ENCODE results near the gene PSMB4. TPM values are rescaled to one million over a fixed set of nuclear protein-coding genes. Genes with fewer than 3 reads are reported as not detected.
"Not testable (repeated sequence)": the region's sequence is repeated elsewhere in the genome, so short reads cannot be mapped to it uniquely, and the experiment has no call there.

The PSMB4 gene
- total RNA-seq, 4 donors from 2014 or later, result 259 to 324 (median 291) TPM

- H3K4me3 ChIP-seq, result no peak overlapping the region
- H3K9me3 ChIP-seq, result no peaks in the 10 kb centered on the region
- H3K4me1 ChIP-seq, result peaks cover 23 to 28% of the 10 kb centered on the region in 2 donors
- DNase-seq (no peak), ATAC-seq (peak in 1 of 2 donors; percentile 38)
- in situ Hi-C loops (cut with MboI; ENCODE audit: low sequenced_read_pairs in 4 of 4) (loop anchor here in 3 of 4 donors (25.0 kb wide), 2 partner anchors 100 to 300 kb away; partner anchors contain the start of gene TUFT1 (in 1 of the 3)), intact Hi-C loops (cut with DNase I; ENCODE audit: low total_unique reads) (no loop called here)
- no peaks in the 10 kb centered on the region for H3K36me3 ChIP-seq
- peak overlapping the region in 1 of 4 donors; percentile 20 for H3K27ac ChIP-seq
- TF ChIP-seq CTCF (IDR thresholded peaks at IDR 0.05 in 4 of 5, conservative IDR thresholded peaks at IDR 0.05 in 1 of 5), result no peak
- no peak for TF ChIP-seq POLR2A (IDR thresholded peaks at IDR 0.05)
- H3K27me3 ChIP-seq, result no peaks in the 10 kb centered on the region
Measured at GRCh38 chr1:151436985-151437384, 37.6 kb downstream of the PSMB4 start.

- H3K9me3 ChIP-seq; H3K4me3 ChIP-seq; intact Hi-C loops (cut with DNase I; ENCODE audit: low total_unique reads); H3K36me3 ChIP-seq; DNase-seq; H3K27me3 ChIP-seq: not testable (repeated sequence)
- in situ Hi-C loops (cut with MboI; ENCODE audit: low sequenced_read_pairs in 4 of 4), result loop anchor here in 3 of 4 donors (25.0 kb wide), 2 partner anchors 100 to 300 kb away; partner anchors contain the start of gene TUFT1 (in 1 of the 3)
- Histone ChIP-seq H3K4me1 (peaks cover 23 to 28% of the 10 kb centered on the region in 2 donors), H3K27ac (peak overlapping the region in 2 of 4 donors; percentile 8 to 20)
- ATAC-seq, result peak in 1 of 2 donors; percentile 32
Measured at GRCh38 chr1:151437396-151437795, 38.0 kb downstream of the PSMB4 start.

GRCh38 chr1:151443846-151444782 lies 44.7 kb downstream of the PSMB4 start:
- intact Hi-C loops (cut with DNase I; ENCODE audit: low total_unique reads) (loop anchor here (1.0 to 5.0 kb wide), 5 partner anchors 68 to 393 kb away; partner anchors contain the start of genes CGN and TUFT1), in situ Hi-C loops (cut with MboI; ENCODE audit: low sequenced_read_pairs in 4 of 4) (loop anchor here (10.0 to 25.0 kb wide), 3 partner anchors 93 to 293 kb away; partner anchors contain the start of gene TUFT1 (in 1 of the 4))
- no peak overlapping the region for H3K4me3 ChIP-seq
- TF ChIP-seq CTCF (IDR thresholded peaks at IDR 0.05 in 4 of 5, conservative IDR thresholded peaks at IDR 0.05 in 1 of 5) (peak; percentile 45 to 79 (median 57)), POLR2A (IDR thresholded peaks at IDR 0.05) (no peak)
- DNase-seq, result peak; percentile 18 to 56
- peak overlapping the region; percentile 19 to 63 (median 46) for H3K27ac ChIP-seq
- H3K27me3 ChIP-seq, result no peaks in the 10 kb centered on the region
- H3K36me3 ChIP-seq, result no peaks in the 10 kb centered on the region
- H3K4me1 ChIP-seq, result peaks cover 33 to 56% of the 10 kb centered on the region in 2 donors
- H3K9me3 ChIP-seq, result no peaks in the 10 kb centered on the region
- ATAC-seq, result peak; percentile 89 to 94

GRCh38 chr1:151444783-151445177 lies 45.4 kb downstream of the PSMB4 start:
- Histone ChIP-seq H3K9me3 (no peaks in the 10 kb centered on the region), H3K4me1 (peaks cover 27 to 50% of the 10 kb centered on the region in 2 donors), H3K36me3 (no peaks in the 10 kb centered on the region), H3K27me3 (no peaks in the 10 kb centered on the region), H3K27ac (peak overlapping the region; percentile 2 to 56 (median 28)), H3K4me3 (no peak overlapping the region)
- in situ Hi-C loops (cut with MboI; ENCODE audit: low sequenced_read_pairs in 4 of 4), result loop anchor here (10.0 to 25.0 kb wide), 3 partner anchors 93 to 293 kb away; partner anchors contain the start of gene TUFT1 (in 1 of the 4)
- no peak for DNase-seq
- TF ChIP-seq POLR2A (IDR thresholded peaks at IDR 0.05) (no peak), CTCF (IDR thresholded peaks at IDR 0.05 in 4 of 5, conservative IDR thresholded peaks at IDR 0.05 in 1 of 5) (no peak)
- intact Hi-C loops (cut with DNase I; ENCODE audit: low total_unique reads), result loop anchor here (1.0 to 5.0 kb wide), 4 partner anchors 68 to 392 kb away; partner anchors contain the start of genes CGN and TUFT1
- no peak for ATAC-seq

GRCh38 chr1:151447696-151448095 lies 48.3 kb downstream of the PSMB4 start:
- in situ Hi-C loops (cut with MboI; ENCODE audit: low sequenced_read_pairs in 4 of 4) (loop anchor here (10.0 to 25.0 kb wide), 3 partner anchors 90 to 290 kb away; partner anchors contain the start of gene TUFT1 (in 1 of the 4)), intact Hi-C loops (cut with DNase I; ENCODE audit: low total_unique reads) (loop anchor here (1.0 kb wide), 1 partner anchor 10 kb away; no protein-coding TSS in a partner anchor)
- peaks cover 24 to 36% of the 10 kb centered on the region in 2 donors for H3K4me1 ChIP-seq

More at GRCh38 chr1:151447696-151448095, 48.3 kb downstream of the PSMB4 start:
- TF ChIP-seq CTCF (IDR thresholded peaks at IDR 0.05 in 4 of 5, conservative IDR thresholded peaks at IDR 0.05 in 1 of 5) (no peak), POLR2A (IDR thresholded peaks at IDR 0.05) (no peak)
- Histone ChIP-seq H3K27ac (no peak overlapping the region), H3K27me3 (no peaks in the 10 kb centered on the region), H3K36me3 (no peaks in the 10 kb centered on the region), H3K9me3 (no peaks in the 10 kb centered on the region), H3K4me3 (no peak overlapping the region)
- DNase-seq (no peak), ATAC-seq (no peak)

All from gastrocnemius medialis (tissue), 4 donors.